GM12801 (cell line): ENCODE results near the gene NRSN2.

ENCODE experiments used
- TF ChIP-seq, protein P1 (sequence below): IDR thresholded peaks from one replicate; pipeline ENCODE4 v1.5.1; 2011; ENCODE audit warnings: control low read depth; ENCODE audit not compliant: insufficient read length; ENCODE audit errors: extremely low read depth

NRSN2 gene

DNA sequence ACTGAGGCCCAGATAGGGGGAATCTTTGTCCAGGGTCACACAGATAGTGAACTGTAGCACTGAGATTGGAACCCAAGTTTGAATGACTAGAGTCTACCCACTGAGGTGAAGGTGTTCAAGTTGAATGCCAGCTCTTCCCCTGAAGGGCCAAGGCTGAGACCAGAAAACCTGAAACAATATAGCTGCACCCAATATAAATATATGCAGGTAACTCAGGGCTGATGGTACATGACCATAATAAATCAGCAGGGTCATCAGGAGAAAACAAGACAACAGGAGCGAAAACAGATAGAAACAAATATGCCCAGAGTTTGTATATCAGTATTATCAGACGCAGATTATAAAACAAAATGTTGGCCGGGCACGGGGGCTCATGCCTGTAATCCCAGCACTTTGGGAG is 57.2 kb downstream of the NRSN2 start:
- TF ChIP-seq, protein P1, sequence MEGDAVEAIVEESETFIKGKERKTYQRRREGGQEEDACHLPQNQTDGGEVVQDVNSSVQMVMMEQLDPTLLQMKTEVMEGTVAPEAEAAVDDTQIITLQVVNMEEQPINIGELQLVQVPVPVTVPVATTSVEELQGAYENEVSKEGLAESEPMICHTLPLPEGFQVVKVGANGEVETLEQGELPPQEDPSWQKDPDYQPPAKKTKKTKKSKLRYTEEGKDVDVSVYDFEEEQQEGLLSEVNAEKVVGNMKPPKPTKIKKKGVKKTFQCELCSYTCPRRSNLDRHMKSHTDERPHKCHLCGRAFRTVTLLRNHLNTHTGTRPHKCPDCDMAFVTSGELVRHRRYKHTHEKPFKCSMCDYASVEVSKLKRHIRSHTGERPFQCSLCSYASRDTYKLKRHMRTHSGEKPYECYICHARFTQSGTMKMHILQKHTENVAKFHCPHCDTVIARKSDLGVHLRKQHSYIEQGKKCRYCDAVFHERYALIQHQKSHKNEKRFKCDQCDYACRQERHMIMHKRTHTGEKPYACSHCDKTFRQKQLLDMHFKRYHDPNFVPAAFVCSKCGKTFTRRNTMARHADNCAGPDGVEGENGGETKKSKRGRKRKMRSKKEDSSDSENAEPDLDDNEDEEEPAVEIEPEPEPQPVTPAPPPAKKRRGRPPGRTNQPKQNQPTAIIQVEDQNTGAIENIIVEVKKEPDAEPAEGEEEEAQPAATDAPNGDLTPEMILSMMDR, result no peak
